ENCODE data around the gene CCDC78. TPM values are rescaled to one million over a fixed set of nuclear protein-coding genes. Genes with fewer than 3 reads are reported as not detected.

CCDC78 gene
- total RNA-seq, 6 experiments from 2014 or later: 0.31 TPM; not detected in 5

DNA sequence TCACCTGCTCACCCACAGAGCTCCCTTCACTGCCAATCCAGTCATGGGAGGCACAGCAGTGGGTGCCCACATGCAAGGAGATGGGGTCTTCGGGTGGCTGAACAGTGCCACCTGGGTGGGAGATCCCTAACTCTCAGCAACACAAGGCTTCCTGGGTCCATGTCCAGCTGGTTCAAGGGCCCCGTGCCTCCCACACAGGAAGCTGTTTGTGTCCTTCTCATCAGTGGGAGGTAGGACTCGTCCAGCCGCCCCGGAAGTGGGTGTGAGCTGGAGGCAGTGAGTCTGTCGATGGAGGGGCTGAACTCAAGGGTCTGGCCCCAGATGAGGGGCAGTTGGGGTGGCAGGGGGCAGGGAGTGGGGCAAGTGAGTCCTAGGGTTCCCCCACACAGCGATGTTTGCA is 22.2 kb downstream of the CCDC78 start:
- no peaks in the 10 kb centered on the region for H3K36me3 ChIP-seq
- H3K27ac ChIP-seq: no peak overlapping the region
- WGBS (ENCODE audit: insufficient coverage, low coverage, low lambda C conversion rate, missing lambda C conversion rate): 45% methylated on average over 6 of the region's 7 CpGs
- DNase-seq: no peak
- ATAC-seq: no peak
- H3K4me3 ChIP-seq: no peak overlapping the region
- H3K4me1 ChIP-seq: no peaks in the 10 kb centered on the region
- TF ChIP-seq CTCF (IDR thresholded peaks at IDR 0.05) (no peak), POLR2A (IDR thresholded peaks at IDR 0.05) (no peak)
- no peaks in the 10 kb centered on the region for H3K9me3 ChIP-seq
- intact Hi-C loops (cut with DNase I): no loop called here
- H3K27me3 ChIP-seq: peaks cover 8 to 19% of the 10 kb centered on the region in 2 donors

- H3K4me1 ChIP-seq: no peaks in the 10 kb centered on the region
- no peak overlapping the region for H3K4me3 ChIP-seq
- no peak overlapping the region for H3K27ac ChIP-seq
- peaks cover 8 to 20% of the 10 kb centered on the region in 2 donors for H3K27me3 ChIP-seq
- DNase-seq (no peak), ATAC-seq (no peak)
- 0% methylated on average over 1 of the region's 12 CpGs for WGBS (ENCODE audit: insufficient coverage, low coverage, low lambda C conversion rate, missing lambda C conversion rate)
- H3K36me3 ChIP-seq: no peaks in the 10 kb centered on the region
- intact Hi-C loops (cut with DNase I): no loop called here
- H3K9me3 ChIP-seq: no peaks in the 10 kb centered on the region
- no peak for TF ChIP-seq POLR2A (IDR thresholded peaks at IDR 0.05)
- no peak for TF ChIP-seq CTCF (IDR thresholded peaks at IDR 0.05)
Measured at GRCh38 chr16:703406-703805, 22.8 kb downstream of the CCDC78 start.

DNA sequence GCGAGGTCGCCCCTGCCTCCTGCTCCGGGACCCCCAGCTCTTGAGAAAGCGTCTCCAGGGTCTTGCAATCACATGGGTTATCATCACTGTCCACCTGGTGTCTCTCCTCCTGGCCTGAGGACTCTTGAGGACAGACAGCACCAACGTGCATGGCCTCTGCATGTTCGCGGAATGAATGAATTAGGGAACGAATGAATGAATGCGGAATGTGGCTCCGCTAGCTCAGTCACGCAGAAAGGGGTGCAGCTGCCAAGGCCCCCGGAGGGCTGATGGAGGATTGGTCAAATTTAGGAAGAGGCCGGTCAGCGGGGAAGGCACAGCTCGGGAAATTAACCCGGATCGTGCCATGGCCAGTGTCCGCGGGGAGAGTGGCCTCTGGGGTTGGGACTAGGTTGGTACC is 23.9 kb downstream of the CCDC78 start:
- 62% methylated on average over 17 of the region's 19 CpGs for WGBS (ENCODE audit: insufficient coverage, low coverage, low lambda C conversion rate, missing lambda C conversion rate)
- no peaks in the 10 kb centered on the region for H3K36me3 ChIP-seq
- H3K4me1 ChIP-seq: no peaks in the 10 kb centered on the region
- no peaks in the 10 kb centered on the region for H3K9me3 ChIP-seq
- TF ChIP-seq POLR2A (IDR thresholded peaks at IDR 0.05) (no peak), CTCF (IDR thresholded peaks at IDR 0.05) (no peak)
- H3K27ac ChIP-seq: no peak overlapping the region
- DNase-seq (no peak), ATAC-seq (no peak)
- intact Hi-C loops (cut with DNase I): no loop called here
- peaks cover 8 to 20% of the 10 kb centered on the region in 2 donors for H3K27me3 ChIP-seq
- no peak overlapping the region for H3K4me3 ChIP-seq

GRCh38 chr16:700684-701584 is 25.3 kb downstream of the CCDC78 start:
- no peak overlapping the region for H3K4me3 ChIP-seq
- H3K9me3 ChIP-seq: no peaks in the 10 kb centered on the region
- ATAC-seq (peak; percentile 36 to 72 (median 46)), DNase-seq (no peak)
- H3K36me3 ChIP-seq: no peaks in the 10 kb centered on the region
- peaks cover 8 to 20% of the 10 kb centered on the region in 2 donors for H3K27me3 ChIP-seq
- intact Hi-C loops (cut with DNase I): no loop called here
- H3K4me1 ChIP-seq: no peaks in the 10 kb centered on the region
- 13% methylated on average over 22 of the region's 76 CpGs for WGBS (ENCODE audit: insufficient coverage, low coverage, low lambda C conversion rate, missing lambda C conversion rate)
- no peak for TF ChIP-seq CTCF (IDR thresholded peaks at IDR 0.05)
- no peak for TF ChIP-seq POLR2A (IDR thresholded peaks at IDR 0.05)
- no peak overlapping the region for H3K27ac ChIP-seq
